A673 (cell line): ENCODE data around the gene SLC4A4. TPM values are rescaled to one million over a fixed set of nuclear protein-coding genes. Genes with fewer than 3 reads are reported as not detected.

Source experiments
- BruUV-seq: library from RNA; stranded (reverse); fragments of 400-500 nt; replicated peaks from 2 replicates; lab custom pipeline; 2021; lab: Mats Ljungman, UMichigan
- CTCF ChIA-PET: fragments of 300-600 bp; sonication (Branson Sonifier 250); formaldehyde crosslinking; loops from one replicate; lab custom pipeline; 2022; ENCODE audit warnings: antibody characterized with exemption; lab: Charles Lee
- POLR2A ChIA-PET: fragments of 300-600 bp; sonication (Branson Sonifier 250); formaldehyde crosslinking; loops from one replicate; lab custom pipeline; 2022; ENCODE audit warnings: antibody characterized with exemption; ENCODE audit not compliant: low non-redundant PET; lab: Charles Lee
- DNase-seq: peaks from one replicate; pipeline ENCODE4 v3.0.0-alpha.2; 2015; ENCODE audit warnings: low spot score
- H3K27ac ChIP-seq: fragments of 200-600 bp; sonication (generic); 2 replicates; pipeline ENCODE4 v1.5.1; 2016; ENCODE audit warnings: mixed run types, low read depth, mild to moderate bottlenecking, mixed read lengths, antibody characterized with exemption, low read length; ENCODE audit not compliant: poor library complexity, severe bottlenecking
- H3K27me3 ChIP-seq: fragments of 200-600 bp; sonication (generic); replicated peaks from 2 replicates; pipeline ENCODE4 v1.6.1; 2017; ENCODE audit warnings: mixed run types, low read depth, mild to moderate bottlenecking, mixed read lengths, antibody characterized with exemption, low read length; ENCODE audit not compliant: insufficient read depth, poor library complexity
- H3K36me3 ChIP-seq: fragments of 200-600 bp; sonication (generic); 2 replicates; pipeline ENCODE4 v1.6.1; 2016; ENCODE audit warnings: mixed run types, mild to moderate bottlenecking, mixed read lengths, antibody characterized with exemption, low read length; ENCODE audit not compliant: insufficient read depth, poor library complexity, severe bottlenecking
- H3K4me1 ChIP-seq: fragments of 200-600 bp; sonication (generic); 2 replicates; pipeline ENCODE4 v1.6.1; 2017; ENCODE audit warnings: mixed run types, mild to moderate bottlenecking, mixed read lengths, antibody characterized with exemption, low read length; ENCODE audit not compliant: insufficient read depth, poor library complexity, severe bottlenecking
- H3K4me3 ChIP-seq: fragments of 200-600 bp; sonication (generic); 2 replicates; pipeline ENCODE4 v1.5.1; 2016; ENCODE audit warnings: low read depth, mixed run types, mild to moderate bottlenecking, mixed read lengths, low read length; ENCODE audit not compliant: poor library complexity, severe bottlenecking
- H3K9me3 ChIP-seq: fragments of 200-600 bp; sonication (generic); 2 replicates; pipeline ENCODE4 v1.6.1; 2016; ENCODE audit warnings: mixed run types, low read depth, mild to moderate bottlenecking, mixed read lengths, antibody characterized with exemption, low read length; ENCODE audit not compliant: poor library complexity, severe bottlenecking
- EZH2 ChIP-seq: fragments of 200-600 bp; sonication (generic); IDR thresholded peaks from 2 replicates; pipeline ENCODE4 v1.6.1; 2017; ENCODE audit warnings: borderline replicate concordance, low read depth, mild to moderate bottlenecking, mixed read lengths, antibody characterized with exemption, low read length; ENCODE audit not compliant: poor library complexity, severe bottlenecking
- intact Hi-C: fragments of 100-400 bp; cut with micrococcal nuclease; formaldehyde crosslinking; loops from one replicate; pipeline ENCODE4 v1.10.0; 2022; ENCODE audit not compliant: unreplicated experiment
- total RNA-seq: library from RNA; stranded (reverse); gene quantifications from 2 replicates; pipeline ENCODE4 v1.2.3, GENCODE V29; 2021
- TF ChIP-seq, protein P1 (sequence below): fragments of 300-800, 200-600 bp; sonication (generic); conservative IDR thresholded peaks from 2 replicates; pipeline ENCODE4 v1.5.1; 2017; ENCODE audit warnings: low read depth, mild to moderate bottlenecking, antibody characterized with exemption, low read length, moderate library complexity, mixed read lengths

Gene SLC4A4
- total RNA-seq, 1 experiment from 2014 or later = 1.2 TPM

GRCh38 chr4:71445811-71446210, 107.0 kb downstream of the SLC4A4 start:
- Histone ChIP-seq H3K9me3 (no peaks in the 10 kb centered on the region), H3K36me3 (no peaks in the 10 kb centered on the region), H3K27me3 (no peaks in the 10 kb centered on the region), H3K27ac (no peak overlapping the region), H3K4me1 (no peaks in the 10 kb centered on the region), H3K4me3 (no peak overlapping the region)
- no TSS peak for BruUV-seq
- ChIA-PET POLR2A (no interaction called here), CTCF (no interaction called here)
- intact Hi-C loops = no loop called here
- DNase-seq = no peak
- TF ChIP-seq EZH2 = no peak
- TF ChIP-seq, protein P1, sequence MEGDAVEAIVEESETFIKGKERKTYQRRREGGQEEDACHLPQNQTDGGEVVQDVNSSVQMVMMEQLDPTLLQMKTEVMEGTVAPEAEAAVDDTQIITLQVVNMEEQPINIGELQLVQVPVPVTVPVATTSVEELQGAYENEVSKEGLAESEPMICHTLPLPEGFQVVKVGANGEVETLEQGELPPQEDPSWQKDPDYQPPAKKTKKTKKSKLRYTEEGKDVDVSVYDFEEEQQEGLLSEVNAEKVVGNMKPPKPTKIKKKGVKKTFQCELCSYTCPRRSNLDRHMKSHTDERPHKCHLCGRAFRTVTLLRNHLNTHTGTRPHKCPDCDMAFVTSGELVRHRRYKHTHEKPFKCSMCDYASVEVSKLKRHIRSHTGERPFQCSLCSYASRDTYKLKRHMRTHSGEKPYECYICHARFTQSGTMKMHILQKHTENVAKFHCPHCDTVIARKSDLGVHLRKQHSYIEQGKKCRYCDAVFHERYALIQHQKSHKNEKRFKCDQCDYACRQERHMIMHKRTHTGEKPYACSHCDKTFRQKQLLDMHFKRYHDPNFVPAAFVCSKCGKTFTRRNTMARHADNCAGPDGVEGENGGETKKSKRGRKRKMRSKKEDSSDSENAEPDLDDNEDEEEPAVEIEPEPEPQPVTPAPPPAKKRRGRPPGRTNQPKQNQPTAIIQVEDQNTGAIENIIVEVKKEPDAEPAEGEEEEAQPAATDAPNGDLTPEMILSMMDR = no peak

DNA sequence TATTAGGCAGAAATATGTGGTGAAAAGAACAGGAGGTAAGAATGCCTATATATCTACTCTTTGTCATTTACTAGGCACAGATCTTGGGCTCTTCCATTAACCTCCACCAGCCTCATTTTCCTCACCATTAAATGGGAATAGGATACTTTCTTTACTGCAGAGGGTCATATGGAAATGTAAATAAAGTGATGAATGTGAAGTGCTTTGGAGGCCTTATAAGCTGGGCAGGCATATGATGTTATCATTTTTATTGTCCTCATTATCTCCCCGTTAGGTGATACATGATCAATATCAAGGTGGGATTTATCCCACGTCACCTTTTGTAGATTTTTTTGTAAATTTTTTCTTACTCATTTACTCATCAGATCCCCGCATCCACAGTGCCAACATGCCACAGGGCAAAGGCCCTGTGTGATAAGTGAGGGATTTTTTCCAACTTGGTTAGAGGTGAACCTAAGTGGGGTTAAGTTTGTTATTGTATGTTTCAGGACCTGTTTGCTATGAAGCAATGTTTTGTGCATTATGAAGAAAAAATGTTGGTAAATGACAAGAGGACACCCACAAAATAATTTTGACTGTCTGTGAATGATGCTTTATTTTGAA, 107.8 kb downstream of the SLC4A4 start:
- no peak overlapping the region for H3K27ac ChIP-seq
- no peaks in the 10 kb centered on the region for H3K9me3 ChIP-seq
- intact Hi-C loops = no loop called here
- H3K27me3 ChIP-seq = no peaks in the 10 kb centered on the region
- ChIA-PET CTCF (no interaction called here), POLR2A (no interaction called here)
- H3K36me3 ChIP-seq = no peaks in the 10 kb centered on the region
- no TSS peak for BruUV-seq
- H3K4me3 ChIP-seq = no peak overlapping the region
- TF ChIP-seq, protein P1 = no peak
- no peak for TF ChIP-seq EZH2
- no peaks in the 10 kb centered on the region for H3K4me1 ChIP-seq
- no peak for DNase-seq

DNA sequence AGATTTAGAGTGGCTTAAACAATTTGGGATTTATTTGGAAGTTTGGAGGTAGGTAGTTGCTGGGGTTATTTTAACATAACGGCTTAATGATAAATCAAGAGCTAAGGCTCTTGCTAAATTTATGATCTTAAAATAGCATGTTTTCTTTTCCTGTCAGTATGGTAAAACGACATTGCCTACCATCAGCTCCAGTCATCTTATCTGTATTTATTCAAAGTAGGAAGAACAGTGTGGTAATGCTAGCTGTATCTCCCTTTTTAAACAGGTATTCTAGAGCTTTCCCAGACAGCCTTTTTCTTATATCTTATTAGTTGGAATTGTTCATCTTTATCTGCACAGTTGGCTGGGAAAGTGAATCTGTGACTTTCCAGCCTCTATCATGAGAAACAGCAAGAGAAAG, 110.2 kb downstream of the SLC4A4 start:
- no peaks in the 10 kb centered on the region for H3K36me3 ChIP-seq
- no peaks in the 10 kb centered on the region for H3K27me3 ChIP-seq
- POLR2A ChIA-PET = no interaction called here
- no peaks in the 10 kb centered on the region for H3K9me3 ChIP-seq
- no peak overlapping the region for H3K4me3 ChIP-seq
- CTCF ChIA-PET = no interaction called here
- no peak for TF ChIP-seq EZH2
- no peaks in the 10 kb centered on the region for H3K4me1 ChIP-seq
- no peak for DNase-seq
- no peak overlapping the region for H3K27ac ChIP-seq
- BruUV-seq = no TSS peak
- intact Hi-C loops = no loop called here

- H3K36me3 ChIP-seq = no peaks in the 10 kb centered on the region
- H3K27me3 ChIP-seq = no peaks in the 10 kb centered on the region
- H3K9me3 ChIP-seq = no peaks in the 10 kb centered on the region
- DNase-seq = no peak
- TF ChIP-seq, protein P1 = no peak
- TF ChIP-seq EZH2 = no peak
- BruUV-seq = no TSS peak
- POLR2A ChIA-PET = no interaction called here
- H3K4me1 ChIP-seq = no peaks in the 10 kb centered on the region
- intact Hi-C loops = no loop called here
- no peak overlapping the region for H3K4me3 ChIP-seq
- CTCF ChIA-PET = no interaction called here
- no peak overlapping the region for H3K27ac ChIP-seq
These were observed 111.1 kb downstream of the SLC4A4 start for GRCh38 chr4:71449878-71450277.
